Stimulated activated CD4-positive, alpha-beta T cell treated with anti-CD3 and anti-CD28 coated beads, TNF-alpha, amount 100 ng/mL, for 4 hours (primary cell): Measurements from ENCODE around the gene NCAN.
"Not testable (repeated sequence)": the region's sequence is repeated elsewhere in the genome, so short reads cannot be mapped to it uniquely, and the experiment has no call there.

Experiments
- DNase-seq, 3 experiments: peaks; one replicate each; pipeline ENCODE4 v3.0.0-alpha.2; 2020; ENCODE audit warnings: low read depth in 3 of 3

NCAN gene

GRCh38 chr19:19224150-19224851 lies 12.5 kb downstream of the NCAN start:
- DNase-seq: no peak

- peak; percentile 47 to 65 (median 57) for DNase-seq
Measured at GRCh38 chr19:19224852-19225494, 13.2 kb downstream of the NCAN start.

- no peak for DNase-seq
Measured at GRCh38 chr19:19226204-19226603, 14.4 kb downstream of the NCAN start.

GRCh38 chr19:19226663-19227062 lies 14.9 kb downstream of the NCAN start:
- no peak for DNase-seq

GRCh38 chr19:19227217-19227616 lies 15.5 kb downstream of the NCAN start:
- no peak for DNase-seq

- DNase-seq: no peak
Measured at GRCh38 chr19:19229701-19230100, 17.9 kb downstream of the NCAN start.

GRCh38 chr19:19230999-19231398 lies 19.2 kb downstream of the NCAN start:
- no peak for DNase-seq

- DNase-seq: no peak
Measured at GRCh38 chr19:19232261-19232721, 20.5 kb downstream of the NCAN start.

- DNase-seq: no peak
Measured at GRCh38 chr19:19234220-19234816, 22.6 kb downstream of the NCAN start.

- DNase-seq: no peak
Measured at GRCh38 chr19:19236173-19236572, 24.4 kb downstream of the NCAN start.

GRCh38 chr19:19238126-19238894 lies 26.6 kb downstream of the NCAN start:
- DNase-seq: no peak

GRCh38 chr19:19239675-19240074 lies 27.9 kb downstream of the NCAN start:
- DNase-seq: no peak

GRCh38 chr19:19240476-19240875 lies 28.7 kb downstream of the NCAN start:
- no peak for DNase-seq

- no peak for DNase-seq
Measured at GRCh38 chr19:19250196-19250801, 38.5 kb downstream of the NCAN start.

GRCh38 chr19:19253409-19253808 lies 41.7 kb downstream of the NCAN start:
- DNase-seq: not testable (repeated sequence)

- DNase-seq: no peak
Measured at GRCh38 chr19:19256072-19256969, 44.6 kb downstream of the NCAN start.

GRCh38 chr19:19257137-19257536 lies 45.4 kb downstream of the NCAN start:
- DNase-seq: no peak

GRCh38 chr19:19257836-19258588 lies 46.3 kb downstream of the NCAN start:
- no peak for DNase-seq

GRCh38 chr19:19258589-19259338 lies 47.0 kb downstream of the NCAN start:
- DNase-seq: no peak
